Measurements from ENCODE around the gene ZBTB7C.

DNA sequence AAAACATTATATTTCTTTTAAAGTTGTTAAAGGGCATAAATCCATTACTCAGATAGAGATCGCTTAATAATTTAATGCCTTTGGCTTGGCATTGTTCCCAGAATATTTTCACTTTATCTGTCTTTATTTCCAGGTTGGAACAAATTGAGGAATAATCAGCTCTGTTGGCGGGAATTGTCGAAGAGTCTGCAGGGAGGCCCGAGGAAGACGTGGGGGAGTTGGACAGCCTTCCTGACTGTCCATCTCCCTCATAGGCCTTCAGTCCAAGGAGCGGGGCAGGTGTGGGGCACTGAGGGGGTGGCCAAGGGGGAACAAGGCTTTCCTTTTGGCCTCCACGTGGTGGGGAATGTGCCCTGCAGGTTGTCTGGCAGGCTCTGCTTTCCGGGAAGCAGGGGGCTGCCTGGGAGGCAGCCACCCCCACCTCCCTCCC is 179.6 kb downstream of the ZBTB7C start:
- TF ChIP-seq, protein P1, sequence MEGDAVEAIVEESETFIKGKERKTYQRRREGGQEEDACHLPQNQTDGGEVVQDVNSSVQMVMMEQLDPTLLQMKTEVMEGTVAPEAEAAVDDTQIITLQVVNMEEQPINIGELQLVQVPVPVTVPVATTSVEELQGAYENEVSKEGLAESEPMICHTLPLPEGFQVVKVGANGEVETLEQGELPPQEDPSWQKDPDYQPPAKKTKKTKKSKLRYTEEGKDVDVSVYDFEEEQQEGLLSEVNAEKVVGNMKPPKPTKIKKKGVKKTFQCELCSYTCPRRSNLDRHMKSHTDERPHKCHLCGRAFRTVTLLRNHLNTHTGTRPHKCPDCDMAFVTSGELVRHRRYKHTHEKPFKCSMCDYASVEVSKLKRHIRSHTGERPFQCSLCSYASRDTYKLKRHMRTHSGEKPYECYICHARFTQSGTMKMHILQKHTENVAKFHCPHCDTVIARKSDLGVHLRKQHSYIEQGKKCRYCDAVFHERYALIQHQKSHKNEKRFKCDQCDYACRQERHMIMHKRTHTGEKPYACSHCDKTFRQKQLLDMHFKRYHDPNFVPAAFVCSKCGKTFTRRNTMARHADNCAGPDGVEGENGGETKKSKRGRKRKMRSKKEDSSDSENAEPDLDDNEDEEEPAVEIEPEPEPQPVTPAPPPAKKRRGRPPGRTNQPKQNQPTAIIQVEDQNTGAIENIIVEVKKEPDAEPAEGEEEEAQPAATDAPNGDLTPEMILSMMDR (IDR thresholded peaks at IDR 0.05) = no peak
- TF ChIP-seq EP300 (IDR thresholded peaks at IDR 0.05) = no peak
- no peak for TF ChIP-seq POLR2A (IDR thresholded peaks at IDR 0.05)
